Kidney capillary endothelial cell (primary cell): ENCODE data around the gene ARHGEF37.

Experiments
- DNase-seq: peaks from one replicate; pipeline ENCODE4 v3.0.0-alpha.2; 2018; ENCODE audit warnings: low spot score

Gene ARHGEF37

GRCh38 chr5:149628846-149629388 lies 47.6 kb downstream of the ARHGEF37 start:
- DNase-seq, result no peak

- no peak for DNase-seq
Observed at GRCh38 chr5:149629421-149629820, 48.1 kb downstream of the ARHGEF37 start.

GRCh38 chr5:149630337-149630736 lies 49.0 kb downstream of the ARHGEF37 start:
- DNase-seq, result no peak

- DNase-seq, result no peak
Observed at GRCh38 chr5:149631506-149631905, 50.2 kb downstream of the ARHGEF37 start.

- DNase-seq, result peak; percentile 30
Observed at GRCh38 chr5:149632311-149633251, 51.3 kb downstream of the ARHGEF37 start.

- no peak for DNase-seq
Observed at GRCh38 chr5:149633476-149634350, 52.4 kb downstream of the ARHGEF37 start.

- no peak for DNase-seq
Observed at GRCh38 chr5:149635394-149635793, 54.1 kb downstream of the ARHGEF37 start.

- DNase-seq, result no peak
Observed at GRCh38 chr5:149636191-149636860, 55.0 kb downstream of the ARHGEF37 start.

- peak; percentile 61 for DNase-seq
Observed at GRCh38 chr5:149636861-149637246, 55.6 kb downstream of the ARHGEF37 start.

- DNase-seq, result no peak
Observed at GRCh38 chr5:149638136-149638535, 56.8 kb downstream of the ARHGEF37 start.

- DNase-seq, result no peak
Observed at GRCh38 chr5:149638546-149639241, 57.4 kb downstream of the ARHGEF37 start.

GRCh38 chr5:149639737-149640136 lies 58.4 kb downstream of the ARHGEF37 start:
- no peak for DNase-seq

- no peak for DNase-seq
Observed at GRCh38 chr5:149640350-149640999, 59.2 kb downstream of the ARHGEF37 start.

- DNase-seq, result no peak
Observed at GRCh38 chr5:149641000-149641576, 59.8 kb downstream of the ARHGEF37 start.

GRCh38 chr5:149641600-149641999 lies 60.3 kb downstream of the ARHGEF37 start:
- no peak for DNase-seq

- DNase-seq, result no peak
Observed at GRCh38 chr5:149643781-149644180, 62.5 kb downstream of the ARHGEF37 start.

- no peak for DNase-seq
Observed at GRCh38 chr5:149644629-149645028, 63.3 kb downstream of the ARHGEF37 start.

GRCh38 chr5:149645236-149645635 lies 63.9 kb downstream of the ARHGEF37 start:
- DNase-seq, result no peak

- DNase-seq, result no peak
Observed at GRCh38 chr5:149645725-149646124, 64.4 kb downstream of the ARHGEF37 start.

GRCh38 chr5:149646564-149646963 lies 65.3 kb downstream of the ARHGEF37 start:
- DNase-seq, result no peak
